K562 (cell line): ENCODE measurements around the gene PSMB4. TPM values are rescaled to one million over a fixed set of nuclear protein-coding genes. Genes with fewer than 3 reads are reported as not detected.

Experiments
- BRF1 ChIP-seq: IDR thresholded peaks from 3 replicates; pipeline ENCODE4 v1.6.1; 2011; ENCODE audit warnings: borderline replicate concordance, mild to moderate bottlenecking; ENCODE audit not compliant: insufficient read length; ENCODE audit errors: extremely low read depth
- ELF2 ChIP-seq: fragments of 250-450 bp; sonication (Bioruptor Pico); IDR thresholded peaks from 2 replicates; pipeline ENCODE4 v1.5.0; 2021; ENCODE audit warnings: mild to moderate bottlenecking
- ESRRA ChIP-seq: fragments of 450-650 bp; IDR thresholded peaks from 2 replicates; pipeline ENCODE4 v1.6.1; 2014; ENCODE audit warnings: low read depth, mild to moderate bottlenecking, moderate library complexity, borderline replicate concordance
- GATAD2A ChIP-seq: fragments of 450-650 bp; IDR thresholded peaks from 2 replicates; pipeline ENCODE4 v1.6.1; 2017
- KDM1A ChIP-seq, 2 experiments: fragments of 450-650 bp; IDR thresholded peaks; 2 replicates each; pipeline ENCODE4 v1.6.1; 2016; ENCODE audit warnings: mild to moderate bottlenecking in 2 of 2
- MTA3 ChIP-seq: fragments of 450-650 bp; formaldehyde crosslinking; IDR thresholded peaks from 2 replicates; pipeline ENCODE4 v1.6.1; 2017; ENCODE audit warnings: mild to moderate bottlenecking, borderline replicate concordance
- NRF1 ChIP-seq, 2 experiments: fragments of 450-650 bp; IDR thresholded peaks in 1 of 2; conservative IDR thresholded peaks in 1 of 2; 2 replicates each; pipeline ENCODE4 v1.6.1; 2014; ENCODE audit warnings: mild to moderate bottlenecking in 2 of 2
- SMARCB1 ChIP-seq: IDR thresholded peaks from 2 replicates; pipeline ENCODE4 v1.6.1; 2011; ENCODE audit warnings: improper control_type of control experiment, low read depth; ENCODE audit not compliant: insufficient read length
- SMARCE1 ChIP-seq: fragments of 450-650 bp; IDR thresholded peaks from 2 replicates; pipeline ENCODE4 v1.7.1; 2016; ENCODE audit warnings: mild to moderate bottlenecking
- SRSF9 ChIP-seq: fragments of 200-400 bp; formaldehyde crosslinking; IDR thresholded peaks from 2 replicates; pipeline ENCODE4 v1.6.1; 2017; ENCODE audit warnings: low read depth, low read length, borderline replicate concordance
- TOE1 ChIP-seq, 2 experiments: fragments of 450-650 bp in 1 of 2; sonication (generic) in 1 of 2; formaldehyde crosslinking in 1 of 2; IDR thresholded peaks; 2 replicates each; pipeline versions ENCODE4 v1.7.1 to v1.8.0; 2016 to 2022; ENCODE audit warnings: borderline replicate concordance in 2 of 2, mild to moderate bottlenecking in 2 of 2, antibody characterized with exemption in 1 of 2, inconsistent platforms in 1 of 2, low read depth in 1 of 2, missing genetic modification reagents in 1 of 2, moderate library complexity in 1 of 2
- U2AF1 ChIP-seq: fragments of 200-400 bp; formaldehyde crosslinking; optimal IDR thresholded peaks from 2 replicates; pipeline ENCODE3; 2017; ENCODE audit warnings: mild to moderate bottlenecking, low read depth, low read length, moderate library complexity
- XRCC4 ChIP-seq: IDR thresholded peaks from one replicate; pipeline ENCODE4 v1.6.1; 2011; ENCODE audit not compliant: insufficient read depth, insufficient read length; ENCODE audit errors: extremely low read depth
- ZBTB40 ChIP-seq, 2 experiments: fragments of 450-650 bp in 1 of 2; sonication (generic) in 1 of 2; formaldehyde crosslinking in 1 of 2; IDR thresholded peaks; 2 replicates each; pipeline versions ENCODE4 v1.7.1 to v1.9.0; 2016 to 2022; ENCODE audit warnings: inconsistent platforms in 1 of 2, mild to moderate bottlenecking in 1 of 2, missing genetic modification reagents in 1 of 2
- ZBTB7A ChIP-seq: IDR thresholded peaks from 2 replicates; pipeline ENCODE4 v1.6.1; 2011; ENCODE audit warnings: low read depth, mild to moderate bottlenecking, low read length, moderate library complexity, borderline replicate concordance; ENCODE audit not compliant: control insufficient read depth
- polyA plus RNA-seq, 8 experiments: library from polyadenylated mRNA; depleted of rRNA in 4 of 8; stranded (reverse) in 5 of 8; unstranded in 3 of 8; fragments of >200 nt; fragmentation: Nextera tagmentation in 2 of 8; fragmentation: Illumina TruSeq in 1 of 8; extraction: Ambion mirVana in 2 of 8; extraction: Trizol in 1 of 8; gene quantifications; 2 replicates each; pipeline versions ENCODE4 v1.2.1 to v1.2.3, GENCODE V29; 2011 to 2014; ENCODE audit warnings: inconsistent platforms in 1 of 8, missing spikeins in 1 of 8
- total RNA-seq, 7 experiments: library from RNA; depleted of rRNA in 6 of 7; stranded (reverse); fragments of >200 nt in 6 of 7; fragmentation: Illumina TruSeq in 2 of 7; extraction: Trizol in 2 of 7; gene quantifications; 2 replicates each; pipeline versions ENCODE4 v1.2.1 to v1.2.3, GENCODE V29; 2011 to 2021; ENCODE audit warnings: low replicate concordance in 1 of 7
- TF ChIP-seq, protein P1 (sequence below), 2 experiments: IDR thresholded peaks; 2 replicates each; pipeline ENCODE4 v1.6.1; 2011; ENCODE audit warnings: borderline replicate concordance in 1 of 2, control low read depth in 1 of 2, low read depth in 1 of 2, low read length in 1 of 2, mild to moderate bottlenecking in 1 of 2, mixed read lengths in 1 of 2, moderate library complexity in 1 of 2; ENCODE audit not compliant: insufficient read depth in 1 of 2, insufficient read length in 1 of 2, poor library complexity in 1 of 2, severe bottlenecking in 1 of 2; ENCODE audit errors: extremely low read depth in 1 of 2

Gene PSMB4
- total and polyA plus RNA-seq, 9 of the 15 experiments (the other 6 are each of a cell fraction or from before 2014, with no cell fraction given): 397 to 674 (median 475) TPM

DNA sequence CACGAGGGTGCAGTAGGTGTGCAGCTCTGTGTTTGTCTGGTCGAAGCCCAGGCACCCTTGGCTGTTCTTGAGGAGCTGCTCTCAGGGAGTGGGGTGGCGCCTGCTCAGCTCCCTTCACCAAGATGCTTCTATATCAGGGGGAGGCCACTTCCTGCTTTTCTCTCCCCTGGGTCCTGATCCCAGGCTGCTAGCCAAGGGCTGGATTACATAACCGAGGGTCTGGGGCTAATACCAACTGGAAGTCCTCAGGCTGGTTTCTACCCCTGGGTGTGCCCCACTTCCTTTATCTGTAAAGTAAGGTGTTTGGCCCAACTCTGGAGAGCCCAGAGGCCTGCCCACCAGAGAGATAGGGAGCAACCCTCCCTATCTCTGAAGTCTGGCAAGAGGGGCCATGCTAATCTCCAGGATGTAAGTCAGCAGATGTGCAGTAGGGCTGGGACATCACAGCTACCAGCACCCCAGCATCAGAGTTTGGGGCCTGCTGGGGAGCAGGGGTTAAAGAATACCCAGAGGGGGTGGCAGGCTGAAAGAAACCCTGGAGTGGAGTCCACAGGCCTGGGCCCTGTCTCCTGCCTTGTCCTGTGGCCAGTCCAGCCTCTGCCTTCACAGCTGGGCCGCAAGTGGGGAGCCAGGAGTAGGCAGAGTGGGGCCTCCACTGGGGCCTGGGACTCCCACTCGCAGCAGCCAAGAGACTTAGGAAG, 29.0 kb upstream of the PSMB4 start (continued):
- no peak for TF ChIP-seq ZBTB40 (IDR thresholded peaks at IDR 0.05)
- TF ChIP-seq ZBTB40 (CRISPR knock-in tag; IDR thresholded peaks at IDR 0.05): no peak
- 0 out of 2 replicates have a peak, but pooled peaks have one; percentile 33 for TF ChIP-seq SMARCE1
- TF ChIP-seq, protein P1, sequence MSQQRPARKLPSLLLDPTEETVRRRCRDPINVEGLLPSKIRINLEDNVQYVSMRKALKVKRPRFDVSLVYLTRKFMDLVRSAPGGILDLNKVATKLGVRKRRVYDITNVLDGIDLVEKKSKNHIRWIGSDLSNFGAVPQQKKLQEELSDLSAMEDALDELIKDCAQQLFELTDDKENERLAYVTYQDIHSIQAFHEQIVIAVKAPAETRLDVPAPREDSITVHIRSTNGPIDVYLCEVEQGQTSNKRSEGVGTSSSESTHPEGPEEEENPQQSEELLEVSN (IDR thresholded peaks at IDR 0.05; ENCODE audit: borderline replicate concordance in 1 of 2, extremely low read depth in 1 of 2, insufficient read depth in 1 of 2, insufficient read length in 1 of 2, low read depth in 1 of 2, low read length in 1 of 2, poor library complexity in 1 of 2, severe bottlenecking in 1 of 2): peak in 1 of 2 experiments; percentile 14
- TF ChIP-seq NRF1 (conservative IDR thresholded peaks at IDR 0.05 in 1 of 2, IDR thresholded peaks at IDR 0.05 in 1 of 2): peak; percentile 59 to 64
- TF ChIP-seq KDM1A (IDR thresholded peaks at IDR 0.05): peak in 1 of 2 experiments; percentile 28; a peak in 1 of 4 replicates
- TF ChIP-seq MTA3: 0 out of 2 replicates have a peak, but pooled peaks have one; percentile 51
- no peak for TF ChIP-seq GATAD2A
- TF ChIP-seq ELF2 (CRISPR knock-in tag): no peak
- no peak for TF ChIP-seq BRF1
- no peak for TF ChIP-seq XRCC4
- no peak for TF ChIP-seq SRSF9
- TF ChIP-seq ZBTB7A: 0 out of 2 replicates have a peak, but pooled peaks have one; percentile 17
- peak; percentile 39 for TF ChIP-seq SMARCB1
- 0 out of 2 replicates have a peak, but pooled peaks have one; percentile 29 for TF ChIP-seq TOE1 (IDR thresholded peaks at IDR 0.05; ENCODE audit: borderline replicate concordance)
- TF ChIP-seq TOE1 (CRISPR knock-in tag; IDR thresholded peaks at IDR 0.05; ENCODE audit: borderline replicate concordance, low read depth): no peak
- no peak for TF ChIP-seq ESRRA
- no peak for TF ChIP-seq U2AF1
